Hepatic stellate cell (primary cell): ENCODE results near the gene CCNK.

ENCODE experiments used
- DNase-seq: peaks from one replicate; pipeline ENCODE4 v3.0.0; 2011; ENCODE audit warnings: low spot score

CCNK gene

GRCh38 chr14:99554184-99554583 lies 73.0 kb downstream of the CCNK start:
- DNase-seq = no peak

- no peak for DNase-seq
These were observed 73.7 kb downstream of the CCNK start for GRCh38 chr14:99554757-99555531.

GRCh38 chr14:99556134-99556791 lies 75.1 kb downstream of the CCNK start:
- no peak for DNase-seq

GRCh38 chr14:99559286-99559990 lies 78.2 kb downstream of the CCNK start:
- DNase-seq = no peak

- no peak for DNase-seq
These were observed 79.2 kb downstream of the CCNK start for GRCh38 chr14:99560403-99560802.

- no peak for DNase-seq
These were observed 79.9 kb downstream of the CCNK start for GRCh38 chr14:99560922-99561683.

- no peak for DNase-seq
These were observed 80.7 kb downstream of the CCNK start for GRCh38 chr14:99561864-99562263.
